ENCODE data around the gene WASF2.

DNA sequence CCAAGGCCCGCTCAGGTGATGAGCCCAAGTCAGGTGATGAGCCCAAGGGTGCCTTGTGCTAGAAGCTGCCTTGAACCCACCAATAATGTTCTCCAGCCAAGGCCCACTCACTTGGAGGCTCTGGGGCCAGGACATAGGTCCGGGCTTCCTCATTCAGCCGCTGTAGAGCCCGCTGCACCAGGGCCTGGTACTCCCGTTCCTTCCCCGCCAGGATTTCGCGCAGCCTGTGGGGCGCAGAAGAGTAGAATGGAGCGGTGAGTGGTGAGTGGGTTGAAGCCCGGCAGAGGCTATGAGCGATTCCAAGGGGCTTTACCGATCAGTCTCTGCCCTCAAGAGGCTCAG lies 133.7 kb downstream of the WASF2 start:
- TF ChIP-seq POLR2A (IDR thresholded peaks at IDR 0.05; ENCODE audit: low read depth, low read length) (no peak), TAF1 (IDR thresholded peaks at IDR 0.05; ENCODE audit: low read depth, low read length) (no peak), POU2F2 (IDR thresholded peaks at IDR 0.05; ENCODE audit: low read depth, low read length) (no peak)

All from GM12891 (cell line).